RWPE2 (cell line): ENCODE data around the gene GOLGA6L10.
"Not testable (repeated sequence)": the region's sequence is repeated elsewhere in the genome, so short reads cannot be mapped to it uniquely, and the experiment has no call there.

Experiments
- ATAC-seq: fragments of 200-7000 bp; cut with Tn5 transposase; 3 replicates; pipeline ENCODE4 v1.9.1; 2021; ENCODE audit warnings: low read depth
- DNase-seq: peaks from one replicate; pipeline ENCODE4 v3.0.0-alpha.2; 2020; ENCODE audit warnings: low spot score
- H3K27ac ChIP-seq: fragments of 450-650 bp; 2 replicates; pipeline ENCODE4 v1.5.1; 2017; ENCODE audit warnings: mild to moderate bottlenecking; ENCODE audit not compliant: poor library complexity, severe bottlenecking
- H3K27me3 ChIP-seq: fragments of 250-450 bp; sonication (Bioruptor Pico); 2 replicates; pipeline ENCODE4 v1.5.1; 2021; ENCODE audit warnings: mild to moderate bottlenecking, moderate library complexity; ENCODE audit not compliant: insufficient read depth, poor library complexity, severe bottlenecking
- H3K36me3 ChIP-seq: fragments of 250-450 bp; sonication (Bioruptor Pico); 2 replicates; pipeline ENCODE4 v1.5.1; 2020; ENCODE audit warnings: low read depth, mild to moderate bottlenecking, moderate library complexity
- H3K4me1 ChIP-seq: fragments of 250-450 bp; sonication (Bioruptor Pico); 2 replicates; pipeline ENCODE4 v1.5.1; 2021; ENCODE audit warnings: mild to moderate bottlenecking, moderate library complexity; ENCODE audit not compliant: insufficient read depth, poor library complexity, severe bottlenecking
- H3K4me3 ChIP-seq: fragments of 250-450 bp; sonication (Bioruptor Pico); 2 replicates; pipeline ENCODE4 v1.5.1; 2021; ENCODE audit warnings: mild to moderate bottlenecking, moderate library complexity; ENCODE audit not compliant: severe bottlenecking
- H3K9me3 ChIP-seq: fragments of 250-450 bp; sonication (Bioruptor Pico); 2 replicates; pipeline ENCODE4 v1.5.1; 2021; ENCODE audit warnings: mild to moderate bottlenecking, moderate library complexity; ENCODE audit not compliant: severe bottlenecking
- CTCF ChIP-seq: fragments of 450-650 bp; IDR thresholded peaks from one replicate; pipeline ENCODE4 v1.5.1; 2017; ENCODE audit warnings: mild to moderate bottlenecking, moderate library complexity; ENCODE audit not compliant: poor library complexity, severe bottlenecking

GOLGA6L10 gene

GRCh38 chr15:82345176-82345575 lies 4.1 kb downstream of the GOLGA6L10 start:
- not testable (repeated sequence) for H3K4me3 ChIP-seq, ATAC-seq, H3K27me3 ChIP-seq, H3K4me1 ChIP-seq, H3K27ac ChIP-seq, H3K9me3 ChIP-seq, H3K36me3 ChIP-seq
- peak; percentile 64 for DNase-seq

- not testable (repeated sequence) for H3K36me3 ChIP-seq, H3K4me1 ChIP-seq, H3K27ac ChIP-seq, ATAC-seq, H3K27me3 ChIP-seq, H3K9me3 ChIP-seq, H3K4me3 ChIP-seq
- DNase-seq: peak; percentile 51
These were observed 4.9 kb downstream of the GOLGA6L10 start for GRCh38 chr15:82344421-82344820.

- H3K4me1 ChIP-seq, ATAC-seq, H3K27me3 ChIP-seq, H3K4me3 ChIP-seq, H3K27ac ChIP-seq, H3K9me3 ChIP-seq, H3K36me3 ChIP-seq: not testable (repeated sequence)
- DNase-seq: peak; percentile 48
These were observed 5.4 kb downstream of the GOLGA6L10 start for GRCh38 chr15:82343851-82344250.

GRCh38 chr15:82342632-82343374 lies 6.5 kb downstream of the GOLGA6L10 start:
- not testable (repeated sequence) for H3K27ac ChIP-seq, H3K27me3 ChIP-seq, H3K36me3 ChIP-seq, ATAC-seq, H3K4me3 ChIP-seq, H3K4me1 ChIP-seq, H3K9me3 ChIP-seq
- peak; percentile 81 for DNase-seq
- peak; percentile 4 for TF ChIP-seq CTCF

GRCh38 chr15:82338573-82338972 lies 10.7 kb downstream of the GOLGA6L10 start:
- not testable (repeated sequence) for H3K27me3 ChIP-seq, H3K36me3 ChIP-seq, H3K9me3 ChIP-seq, ATAC-seq, H3K27ac ChIP-seq, H3K4me3 ChIP-seq, H3K4me1 ChIP-seq
- peak; percentile 61 for DNase-seq

GRCh38 chr15:82338053-82338452 lies 11.2 kb downstream of the GOLGA6L10 start:
- not testable (repeated sequence) for H3K27ac ChIP-seq, H3K27me3 ChIP-seq, H3K36me3 ChIP-seq, H3K4me1 ChIP-seq, H3K9me3 ChIP-seq, H3K4me3 ChIP-seq, ATAC-seq
- DNase-seq: peak; percentile 38

- H3K9me3 ChIP-seq, DNase-seq, H3K27me3 ChIP-seq, H3K27ac ChIP-seq, H3K4me1 ChIP-seq, H3K36me3 ChIP-seq, ATAC-seq, H3K4me3 ChIP-seq: not testable (repeated sequence)
These were observed 12.2 kb downstream of the GOLGA6L10 start for GRCh38 chr15:82337051-82337450.

GRCh38 chr15:82336180-82336647 lies 13.1 kb downstream of the GOLGA6L10 start:
- not testable (repeated sequence) for H3K4me1 ChIP-seq, DNase-seq, H3K4me3 ChIP-seq, H3K36me3 ChIP-seq, H3K27me3 ChIP-seq, H3K27ac ChIP-seq, H3K9me3 ChIP-seq
- peak; percentile 83 for ATAC-seq

GRCh38 chr15:82335006-82335405 lies 14.3 kb downstream of the GOLGA6L10 start:
- not testable (repeated sequence) for H3K27ac ChIP-seq, H3K27me3 ChIP-seq, H3K4me1 ChIP-seq, H3K4me3 ChIP-seq, ATAC-seq, DNase-seq, H3K36me3 ChIP-seq, H3K9me3 ChIP-seq

- not testable (repeated sequence) for H3K27me3 ChIP-seq, ATAC-seq, H3K4me1 ChIP-seq, H3K9me3 ChIP-seq, H3K4me3 ChIP-seq, H3K27ac ChIP-seq, DNase-seq, H3K36me3 ChIP-seq
These were observed 14.7 kb downstream of the GOLGA6L10 start for GRCh38 chr15:82334554-82334932.
